Upper lobe of left lung (tissue), 4 donors: ENCODE data around the gene SGF29.

Experiments
- CTCF ChIP-seq, 6 experiments: fragments of 450-650 bp in 4 of 6; fragments of 200-600 bp in 2 of 6; sonication (generic) in 2 of 6; IDR thresholded peaks; one replicate each; pipeline ENCODE4 v1.5.1; 2016 to 2019; ENCODE audit warnings: antibody characterized with exemption in 6 of 6
- EP300 ChIP-seq, 4 donors: sonication (generic); formaldehyde crosslinking; IDR thresholded peaks; one replicate each; pipeline ENCODE4 v1.5.1; 2017; ENCODE audit warnings: antibody characterized with exemption in 4 of 4, control low read depth in 2 of 4
- POLR2A ChIP-seq, 4 donors: fragments of 450-650 bp; IDR thresholded peaks; one replicate each; pipeline ENCODE4 v1.5.1; 2016 to 2017; ENCODE audit warnings: antibody characterized with exemption in 4 of 4, mild to moderate bottlenecking in 2 of 4
- POLR2AphosphoS5 ChIP-seq, 2 donors: sonication (generic); formaldehyde crosslinking; IDR thresholded peaks; one replicate each; pipeline ENCODE4 v1.5.1; 2017; ENCODE audit warnings: antibody characterized with exemption in 2 of 2

GRCh38 chr16:28527985-28528384 lies 25.7 kb upstream of the SGF29 start:
- TF ChIP-seq CTCF (IDR thresholded peaks at IDR 0.05) (no peak), POLR2A (IDR thresholded peaks at IDR 0.05) (no peak), EP300 (IDR thresholded peaks at IDR 0.05) (no peak), POLR2AphosphoS5 (IDR thresholded peaks at IDR 0.05) (no peak)
